Thoracic aorta (tissue), 2 donors: ENCODE data around the gene ADAMTS12. TPM values are rescaled to one million over a fixed set of nuclear protein-coding genes. Genes with fewer than 3 reads are reported as not detected.
A peak's percentile ranks its signal among the peaks of the same experiment; 100 is the strongest.

Source experiments
- ATAC-seq: fragments of 150-250 bp; one replicate; pipeline ENCODE4 v1.8.0; 2017; ENCODE audit warnings: low read depth; ENCODE audit not compliant: insufficient number of reproducible peaks, low FRiP score
- DNase-seq: peaks from one replicate; pipeline ENCODE4 v3.0.0-alpha.2; 2020; ENCODE audit warnings: low spot score
- H3K27ac ChIP-seq, 2 donors: fragments of 200-600 bp; sonication (generic); 1 replicate in 1 of 2; 2 replicates in 1 of 2; pipeline ENCODE4 v1.5.1; 2016; ENCODE audit warnings: mild to moderate bottlenecking in 2 of 2, moderate library complexity in 2 of 2
- H3K27me3 ChIP-seq: fragments of 200-600 bp; sonication (generic); replicated peaks from 2 replicates; pipeline ENCODE4 v1.6.0; 2016; ENCODE audit warnings: mild to moderate bottlenecking; ENCODE audit not compliant: insufficient read depth
- H3K36me3 ChIP-seq: fragments of 200-600 bp; sonication (generic); one replicate; pipeline ENCODE4 v1.5.1; 2016
- H3K4me1 ChIP-seq, 2 donors: fragments of 200-600 bp; sonication (generic); 1 replicate in 1 of 2; 2 replicates in 1 of 2; pipeline versions ENCODE4 v1.5.1 to v1.6.0; 2016; ENCODE audit warnings: low read depth in 2 of 2, mild to moderate bottlenecking in 1 of 2; ENCODE audit not compliant: control insufficient read depth in 1 of 2
- H3K4me3 ChIP-seq: fragments of 200-600 bp; sonication (generic); 2 replicates; pipeline ENCODE4 v1.5.1; 2016; ENCODE audit warnings: mild to moderate bottlenecking
- H3K9me3 ChIP-seq: fragments of 200-600 bp; sonication (generic); 2 replicates; pipeline ENCODE4 v1.5.1; 2016
- CTCF ChIP-seq: fragments of 200-600 bp; sonication (generic); IDR thresholded peaks from one replicate; pipeline ENCODE4 v1.5.1; 2019; ENCODE audit warnings: antibody characterized with exemption
- total RNA-seq, 2 donors: library from RNA; depleted of rRNA; stranded (reverse); fragments of >200 nt; gene quantifications; one replicate each; pipeline versions ENCODE4 v1.1.0 to v1.2.3, GENCODE V29; 2016

ADAMTS12 gene
- total RNA-seq, 2 donors from 2014 or later = 7.3 to 8.0 TPM

- Histone ChIP-seq H3K27ac (no peak overlapping the region), H3K9me3 (no peaks in the 10 kb centered on the region), H3K4me1 (no peaks in the 10 kb centered on the region), H3K36me3 (no peaks in the 10 kb centered on the region), H3K4me3 (no peak overlapping the region), H3K27me3 (no peaks in the 10 kb centered on the region)
- ATAC-seq (no peak), DNase-seq (no peak)
- no peak for TF ChIP-seq CTCF
Measured at GRCh38 chr5:33601881-33602280, 289.9 kb downstream of the ADAMTS12 start.

GRCh38 chr5:33595303-33595702 lies 296.5 kb downstream of the ADAMTS12 start:
- H3K9me3 ChIP-seq = no peaks in the 10 kb centered on the region
- no peak overlapping the region for H3K27ac ChIP-seq
- no peak for DNase-seq
- ATAC-seq = no peak
- H3K4me1 ChIP-seq = no peaks in the 10 kb centered on the region
- no peak overlapping the region for H3K4me3 ChIP-seq
- H3K36me3 ChIP-seq = no peaks in the 10 kb centered on the region
- no peak for TF ChIP-seq CTCF
- H3K27me3 ChIP-seq = no peaks in the 10 kb centered on the region

GRCh38 chr5:33594006-33594405 lies 297.8 kb downstream of the ADAMTS12 start:
- ATAC-seq (no peak), DNase-seq (no peak)
- no peak for TF ChIP-seq CTCF
- Histone ChIP-seq H3K4me1 (no peaks in the 10 kb centered on the region), H3K9me3 (no peaks in the 10 kb centered on the region), H3K27ac (no peak overlapping the region), H3K27me3 (no peaks in the 10 kb centered on the region), H3K36me3 (no peaks in the 10 kb centered on the region), H3K4me3 (no peak overlapping the region)

- TF ChIP-seq CTCF = no peak
- no peak for ATAC-seq
- no peak overlapping the region for H3K4me3 ChIP-seq
- no peaks in the 10 kb centered on the region for H3K4me1 ChIP-seq
- no peak for DNase-seq
- no peaks in the 10 kb centered on the region for H3K36me3 ChIP-seq
- H3K27ac ChIP-seq = no peak overlapping the region
- no peaks in the 10 kb centered on the region for H3K9me3 ChIP-seq
- H3K27me3 ChIP-seq = no peaks in the 10 kb centered on the region
Measured at GRCh38 chr5:33592245-33592644, 299.5 kb downstream of the ADAMTS12 start.

- peak; percentile 10 for TF ChIP-seq CTCF
- no peaks in the 10 kb centered on the region for H3K27me3 ChIP-seq
- no peak overlapping the region for H3K27ac ChIP-seq
- H3K9me3 ChIP-seq = no peaks in the 10 kb centered on the region
- DNase-seq = no peak
- H3K4me1 ChIP-seq = no peaks in the 10 kb centered on the region
- no peak overlapping the region for H3K4me3 ChIP-seq
- no peak for ATAC-seq
- H3K36me3 ChIP-seq = no peaks in the 10 kb centered on the region
Measured at GRCh38 chr5:33588654-33589372, 303.0 kb downstream of the ADAMTS12 start.
